IMR-90 (cell line): ENCODE results near the gene DPP6. TPM values are rescaled to one million over a fixed set of nuclear protein-coding genes. Genes with fewer than 3 reads are reported as not detected.

Source experiments
- ATAC-seq: fragments of 200-7000 bp; cut with Tn5 transposase; 2 replicates; pipeline ENCODE4 v1.9.1; 2020; ENCODE audit warnings: low read depth, mild to moderate bottlenecking, moderate library complexity
- BruUV-seq: library from RNA; stranded (reverse); fragments of 400-500 nt; replicated peaks from 2 replicates; lab custom pipeline; 2021; lab: Mats Ljungman, UMichigan
- CTCF ChIA-PET: fragments of 300-600 bp; formaldehyde crosslinking; extraction: SDS; loops from one replicate; lab custom pipeline; 2021; ENCODE audit warnings: antibody characterized with exemption; lab: Yijun Ruan, JAX
- POLR2A ChIA-PET: fragments of 300-600 bp; sonication (Branson Sonifier 250); formaldehyde crosslinking; loops from one replicate; lab custom pipeline; 2022; ENCODE audit warnings: antibody characterized with exemption; ENCODE audit not compliant: unreplicated experiment; lab: Charles Lee
- DNase-seq: peaks from one replicate; pipeline ENCODE4 v3.0.0; 2013
- H2AFZ ChIP-seq: replicated peaks from 2 replicates; pipeline ENCODE3; 2013; ENCODE audit warnings: low read length, mild to moderate bottlenecking; ENCODE audit not compliant: poor library complexity
- H2AK5ac ChIP-seq: 2 replicates; pipeline ENCODE4 v1.6.1; 2013; ENCODE audit warnings: low read depth, low read length, inconsistent platforms
- H2AK9ac ChIP-seq: replicated peaks from 2 replicates; pipeline ENCODE3; 2013; ENCODE audit warnings: mild to moderate bottlenecking, low read depth, low read length, moderate library complexity; ENCODE audit not compliant: poor library complexity
- H2BK120ac ChIP-seq: 2 replicates; pipeline ENCODE4 v1.6.1; 2013; ENCODE audit warnings: low read depth, low read length, inconsistent platforms
- H2BK15ac ChIP-seq: 3 replicates; pipeline ENCODE4 v1.6.1; 2013; ENCODE audit warnings: low read depth, low read length, inconsistent platforms
- H2BK20ac ChIP-seq: 2 replicates; pipeline ENCODE4 v1.6.1; 2013; ENCODE audit warnings: low read depth, mild to moderate bottlenecking, inconsistent platforms, low read length, moderate library complexity
- H2BK5ac ChIP-seq: 2 replicates; pipeline ENCODE4 v1.6.1; 2013; ENCODE audit warnings: mild to moderate bottlenecking, low read depth, low read length, inconsistent platforms; ENCODE audit not compliant: poor library complexity, severe bottlenecking
- H3K14ac ChIP-seq: replicated peaks from 2 replicates; pipeline ENCODE4 v1.6.1; 2013; ENCODE audit warnings: low read depth, low read length, inconsistent platforms
- H3K18ac ChIP-seq: 2 replicates; pipeline ENCODE4 v1.6.1; 2013; ENCODE audit warnings: low read depth, low read length, control low read depth
- H3K23ac ChIP-seq: 2 replicates; pipeline ENCODE4 v1.6.1; 2013; ENCODE audit warnings: low read depth, low read length, inconsistent platforms
- H3K27ac ChIP-seq: 2 replicates; pipeline ENCODE4 v1.5.1; 2013; ENCODE audit warnings: mild to moderate bottlenecking, control low read depth, low read length; ENCODE audit not compliant: insufficient read depth
- H3K27me3 ChIP-seq: 2 replicates; pipeline ENCODE4 v1.6.1; 2013; ENCODE audit warnings: low read length; ENCODE audit not compliant: control insufficient read depth, insufficient read depth
- H3K36me3 ChIP-seq: 2 replicates; pipeline ENCODE4 v1.6.1; 2013; ENCODE audit warnings: low read length, mixed read lengths; ENCODE audit not compliant: control insufficient read depth, insufficient read depth
- H3K4ac ChIP-seq: 2 replicates; pipeline ENCODE4 v1.6.1; 2013; ENCODE audit warnings: low read depth, low read length, inconsistent platforms
- H3K4me1 ChIP-seq: 2 replicates; pipeline ENCODE4 v1.6.1; 2013; ENCODE audit warnings: low read length, mixed read lengths; ENCODE audit not compliant: control insufficient read depth, insufficient read depth
- H3K4me2 ChIP-seq: 2 replicates; pipeline ENCODE4 v1.6.1; 2013; ENCODE audit warnings: low read depth, mild to moderate bottlenecking, control low read depth, low read length, moderate library complexity
- H3K4me3 ChIP-seq: 2 replicates; pipeline ENCODE4 v1.5.1; 2013; ENCODE audit warnings: low read depth, mild to moderate bottlenecking, control low read depth, low read length, moderate library complexity; ENCODE audit not compliant: insufficient read depth
- H3K56ac ChIP-seq: 2 replicates; pipeline ENCODE4 v1.6.1; 2013; ENCODE audit warnings: low read length, inconsistent platforms; ENCODE audit not compliant: insufficient read depth; ENCODE audit errors: extremely low read depth
- H3K79me1 ChIP-seq, 2 experiments: 2 replicates each; pipeline ENCODE4 v1.6.1; 2013; ENCODE audit warnings: low read length in 2 of 2, inconsistent platforms in 1 of 2, low read depth in 1 of 2
- H3K9ac ChIP-seq: 2 replicates; pipeline ENCODE4 v1.6.1; 2013; ENCODE audit warnings: low read depth, low read length, control low read depth
- H3K9me1 ChIP-seq: 2 replicates; pipeline ENCODE4 v1.6.1; 2013; ENCODE audit warnings: low read length, inconsistent platforms; ENCODE audit not compliant: insufficient read depth
- H3K9me3 ChIP-seq: 2 replicates; pipeline ENCODE4 v1.6.1; 2013; ENCODE audit warnings: low read length; ENCODE audit not compliant: control insufficient read depth, insufficient read depth
- H4K20me1 ChIP-seq: 2 replicates; pipeline ENCODE4 v1.6.1; 2013; ENCODE audit warnings: low read length, inconsistent platforms; ENCODE audit not compliant: insufficient read depth
- H4K5ac ChIP-seq: 2 replicates; pipeline ENCODE4 v1.6.1; 2013; ENCODE audit warnings: mild to moderate bottlenecking, low read depth, low read length, control low read depth
- H4K8ac ChIP-seq, 2 experiments: 2 replicates each; pipeline ENCODE4 v1.6.1; 2013; ENCODE audit warnings: low read depth in 2 of 2, low read length in 2 of 2, control low read depth in 1 of 2, inconsistent platforms in 1 of 2
- H4K91ac ChIP-seq: 2 replicates; pipeline ENCODE4 v1.6.1; 2013; ENCODE audit warnings: low read depth, low read length, inconsistent platforms; ENCODE audit not compliant: insufficient read depth
- BHLHE40 ChIP-seq: fragments of 150-350 bp; IDR thresholded peaks from 2 replicates; pipeline ENCODE4 v1.6.1; 2016; ENCODE audit warnings: mild to moderate bottlenecking, low read depth, low read length
- MAFK ChIP-seq: IDR thresholded peaks from 2 replicates; pipeline ENCODE4 v1.6.1; 2012; ENCODE audit warnings: low read depth, low read length, improper control_type of control experiment
- NFE2L2 ChIP-seq: fragments of 150-350 bp; IDR thresholded peaks from 2 replicates; pipeline ENCODE4 v1.6.1; 2016; ENCODE audit warnings: low read depth, mild to moderate bottlenecking, low read length
- POLR2A ChIP-seq: IDR thresholded peaks from 2 replicates; pipeline ENCODE4 v1.6.1; 2012; ENCODE audit warnings: mild to moderate bottlenecking, low read depth, low read length
- WGBS, 2 experiments: methylation state at CpG; one replicate each; pipeline versions ENCODE4 v1.1.5 to v1.1.7; 2013; ENCODE audit warnings: missing lambda C conversion rate in 2 of 2; ENCODE audit not compliant: insufficient read length in 1 of 2; ENCODE audit errors: extremely low coverage in 2 of 2; 5-methylcytosine and 5-hydroxymethylcytosine counted together
- dilution Hi-C: fragments of 300-500 bp; cut with HindIII; formaldehyde crosslinking; loops from one replicate; pipeline ENCODE4 v1.14.3; 2018; ENCODE audit warnings: low sequenced_read_pairs; ENCODE audit not compliant: unreplicated experiment
- in situ Hi-C: fragments of 300-500 bp; cut with MboI; formaldehyde crosslinking; loops from 3 replicates; pipeline ENCODE4 v1.14.3; 2019; ENCODE audit warnings: low sequenced_read_pairs, inconsistent platforms, mixed read lengths
- intact Hi-C: fragments of 100-400 bp; cut with micrococcal nuclease; formaldehyde crosslinking; loops from 2 replicates; pipeline ENCODE4 v1.10.0; 2022
- polyA plus RNA-seq, 3 experiments: library from polyadenylated mRNA; depleted of rRNA; stranded (reverse); fragments of >200 nt; gene quantifications; 2 replicates each; pipeline ENCODE4 v1.2.3, GENCODE V29; 2012; ENCODE audit warnings: low replicate concordance in 1 of 3
- total RNA-seq: library from RNA; depleted of rRNA; stranded (reverse); fragments of >200 nt; gene quantifications from 2 replicates; pipeline ENCODE4 v1.2.3, GENCODE V29; 2012
- TF ChIP-seq, protein P1 (sequence below): fragments of 150-350 bp; IDR thresholded peaks from 2 replicates; pipeline ENCODE4 v1.6.1; 2016; ENCODE audit warnings: low read depth, mild to moderate bottlenecking, low read length, moderate library complexity, borderline replicate concordance

The DPP6 gene
- total and polyA plus RNA-seq, 2 of the 4 experiments (the other 2 are of a cell fraction) = not detected

GRCh38 chr7:154463794-154464193 is 411.6 kb downstream of the DPP6 start (continued):
- TF ChIP-seq, protein P1, sequence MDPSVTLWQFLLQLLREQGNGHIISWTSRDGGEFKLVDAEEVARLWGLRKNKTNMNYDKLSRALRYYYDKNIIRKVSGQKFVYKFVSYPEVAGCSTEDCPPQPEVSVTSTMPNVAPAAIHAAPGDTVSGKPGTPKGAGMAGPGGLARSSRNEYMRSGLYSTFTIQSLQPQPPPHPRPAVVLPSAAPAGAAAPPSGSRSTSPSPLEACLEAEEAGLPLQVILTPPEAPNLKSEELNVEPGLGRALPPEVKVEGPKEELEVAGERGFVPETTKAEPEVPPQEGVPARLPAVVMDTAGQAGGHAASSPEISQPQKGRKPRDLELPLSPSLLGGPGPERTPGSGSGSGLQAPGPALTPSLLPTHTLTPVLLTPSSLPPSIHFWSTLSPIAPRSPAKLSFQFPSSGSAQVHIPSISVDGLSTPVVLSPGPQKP = no peak
- no peak for TF ChIP-seq MAFK
- no peak for TF ChIP-seq NFE2L2

- H2BK15ac ChIP-seq = no peak overlapping the region
- ATAC-seq = no peak
- no CpG with 5 or more reads among the region's 5 CpGs for WGBS, 2 experiments
- POLR2A ChIA-PET = no interaction called here
- intact Hi-C loops (no loop called here), in situ Hi-C loops (no loop called here), dilution Hi-C loops (no loop called here)
- no peaks in the 10 kb centered on the region for H3K4me1 ChIP-seq
- no peak overlapping the region for H3K18ac ChIP-seq
- H3K4ac ChIP-seq = no peak overlapping the region
- no TSS peak for BruUV-seq
- H2BK20ac ChIP-seq = no peak overlapping the region
- no peak overlapping the region for H3K56ac ChIP-seq
- H2BK5ac ChIP-seq = no peak overlapping the region
- H4K5ac ChIP-seq = no peak overlapping the region
- H3K27ac ChIP-seq = no peak overlapping the region
- no peak for DNase-seq
- H2AK5ac ChIP-seq = no peak overlapping the region
- CTCF ChIA-PET = no interaction called here
- H4K8ac ChIP-seq = no peak overlapping the region
- no peak overlapping the region for H3K4me2 ChIP-seq
- H3K4me3 ChIP-seq = no peak overlapping the region
- H2BK120ac ChIP-seq = no peak overlapping the region
- H3K9me1 ChIP-seq = no peaks in the 10 kb centered on the region
- no peaks in the 10 kb centered on the region for H3K79me1 ChIP-seq
- H4K91ac ChIP-seq = no peak overlapping the region
- H3K9ac ChIP-seq = no peak overlapping the region
- H3K27me3 ChIP-seq = no peaks in the 10 kb centered on the region
- no peak overlapping the region for H2AFZ ChIP-seq
- no peaks in the 10 kb centered on the region for H3K36me3 ChIP-seq
- H3K23ac ChIP-seq = no peak overlapping the region
- TF ChIP-seq BHLHE40 = no peak
- TF ChIP-seq POLR2A = no peak
- no peaks in the 10 kb centered on the region for H4K20me1 ChIP-seq
- H2AK9ac ChIP-seq = no peak overlapping the region
- H3K14ac ChIP-seq = no peak overlapping the region
- H3K9me3 ChIP-seq = peaks cover 4% of the 10 kb centered on the region
Measured at GRCh38 chr7:154469652-154470051, 417.5 kb downstream of the DPP6 start.
